ENCODE measurements around the gene KCNJ18. TPM values are rescaled to one million over a fixed set of nuclear protein-coding genes. Genes with fewer than 3 reads are reported as not detected.
"Not testable (repeated sequence)": the region's sequence is repeated elsewhere in the genome, so short reads cannot be mapped to it uniquely, and the experiment has no call there.

Gene KCNJ18
- total RNA-seq, 4 donors from 2014 or later, result not detected

DNA sequence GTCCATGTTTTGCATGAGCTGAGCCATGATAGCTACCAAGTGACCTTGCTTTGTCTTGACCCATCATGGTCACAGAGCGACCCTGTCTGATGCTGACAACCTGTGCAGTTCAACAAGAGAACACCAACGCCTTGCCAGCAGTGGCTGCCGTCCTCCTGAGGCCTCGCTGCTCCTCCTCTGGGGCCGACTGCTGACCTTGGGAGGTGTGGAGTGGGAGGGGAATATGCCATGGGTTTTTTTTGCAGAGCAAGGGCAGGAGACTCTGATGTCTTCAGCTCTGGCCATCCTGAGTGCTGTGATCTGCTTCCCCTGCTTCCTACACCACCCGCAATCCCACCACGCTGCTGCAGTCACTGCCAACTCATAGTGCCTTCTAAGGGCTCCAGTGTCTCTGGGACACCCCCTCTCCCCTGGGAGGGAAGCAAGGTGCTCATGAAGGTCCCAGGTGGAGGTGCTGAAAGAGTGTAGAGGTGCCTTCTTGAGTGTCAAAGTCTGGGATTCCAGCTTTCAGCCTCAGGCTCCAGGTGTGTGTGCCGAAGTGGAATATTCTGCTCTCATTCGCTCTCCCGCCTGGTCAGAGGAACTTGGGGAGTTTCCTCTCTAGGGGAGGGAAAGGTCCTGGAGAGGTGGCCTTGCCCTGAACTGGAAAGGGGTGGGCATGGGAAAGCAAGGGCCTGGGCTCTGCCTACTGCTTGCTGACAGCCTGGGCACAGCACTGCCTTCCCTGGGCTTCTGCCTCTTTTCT, 22.5 kb upstream of the KCNJ18 start:
- ATAC-seq (ENCODE audit: low FRiP score); DNase-seq (ENCODE audit: low spot score): not testable (repeated sequence)

DNA sequence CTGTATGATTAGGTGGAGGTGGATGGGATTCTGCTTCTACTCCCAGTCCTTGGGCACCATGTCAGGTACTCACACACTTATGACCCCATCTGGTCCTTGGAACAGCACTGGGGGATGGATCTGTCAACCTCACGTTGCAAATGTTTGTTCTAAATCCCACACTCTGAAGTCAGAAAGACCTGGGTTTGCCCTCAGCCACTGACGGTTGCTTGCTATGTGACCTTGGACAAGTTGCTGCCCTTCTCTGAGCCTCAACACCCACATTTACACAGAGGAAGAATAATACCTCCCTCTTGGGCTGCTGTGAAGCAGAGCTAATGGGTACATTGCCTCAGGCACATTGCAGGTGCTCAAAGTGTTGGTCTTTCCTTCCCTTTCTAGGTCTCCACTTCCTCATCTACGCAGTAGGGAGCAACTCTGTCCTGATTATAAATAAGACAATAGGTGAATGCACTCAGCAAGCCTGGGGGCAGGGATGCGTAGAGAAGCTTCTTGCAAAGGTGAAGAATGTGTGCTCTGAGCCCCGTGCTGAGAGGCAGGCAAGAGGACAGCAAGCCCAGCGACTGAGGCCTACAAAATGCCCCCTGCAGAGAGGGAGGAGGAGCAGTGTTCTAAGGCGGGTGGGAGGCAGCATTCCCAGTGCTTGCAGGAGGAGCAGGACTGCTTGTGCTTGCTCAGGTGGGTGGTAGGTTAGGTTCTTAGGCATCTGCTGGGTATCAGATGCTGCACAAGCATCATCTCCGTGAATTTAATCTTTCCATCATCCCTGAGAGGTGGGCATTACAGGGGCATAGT, 21.8 kb upstream of the KCNJ18 start:
- DNase-seq (ENCODE audit: low spot score); ATAC-seq (ENCODE audit: low FRiP score): not testable (repeated sequence)

DNA sequence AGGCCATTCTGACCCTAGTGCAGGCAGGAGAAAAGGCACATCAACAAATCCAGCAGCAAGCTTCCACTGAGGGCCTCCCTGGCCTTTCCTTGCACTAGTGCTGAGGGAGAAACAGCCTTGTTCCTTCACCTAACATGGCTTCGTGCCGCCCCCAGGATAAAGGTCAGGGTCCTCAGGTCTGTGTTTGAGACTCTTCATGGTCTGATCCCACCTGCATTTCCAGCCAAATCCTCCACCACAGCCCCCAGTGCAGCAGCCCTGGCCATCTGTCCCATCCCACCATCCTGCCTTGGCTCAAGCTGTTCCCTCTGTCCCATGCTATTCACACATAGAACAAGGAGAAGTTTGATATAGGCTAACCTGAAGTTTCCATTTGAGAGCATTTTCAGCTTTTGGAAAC, 20.9 kb upstream of the KCNJ18 start:
- ATAC-seq (ENCODE audit: low FRiP score); DNase-seq (ENCODE audit: low spot score): not testable (repeated sequence)

DNA sequence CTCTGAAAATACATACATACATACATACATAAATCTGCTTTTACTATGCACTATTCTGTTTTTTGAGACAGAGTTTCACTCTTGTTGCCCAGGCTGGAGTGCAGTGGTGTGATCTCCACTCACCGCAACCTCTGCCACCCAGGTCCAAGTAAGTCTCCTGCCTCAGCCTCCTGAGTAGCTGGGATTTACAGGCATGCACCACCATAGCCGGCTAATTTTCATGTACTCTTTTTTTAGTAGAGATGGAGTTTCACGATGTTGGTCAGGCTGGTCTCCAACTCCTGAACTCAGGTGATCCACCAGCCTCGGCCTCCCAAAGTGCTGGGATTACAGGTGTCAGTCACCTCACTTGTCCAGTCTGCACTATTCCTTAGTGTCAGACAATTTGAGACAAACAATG, 20.5 kb upstream of the KCNJ18 start:
- not testable (repeated sequence) for ATAC-seq (ENCODE audit: low FRiP score); DNase-seq (ENCODE audit: low spot score)

- ATAC-seq (ENCODE audit: low FRiP score); DNase-seq (ENCODE audit: low spot score): not testable (repeated sequence)
Observed at GRCh38 chr17:21673451-21674241, 18.7 kb upstream of the KCNJ18 start.

DNA sequence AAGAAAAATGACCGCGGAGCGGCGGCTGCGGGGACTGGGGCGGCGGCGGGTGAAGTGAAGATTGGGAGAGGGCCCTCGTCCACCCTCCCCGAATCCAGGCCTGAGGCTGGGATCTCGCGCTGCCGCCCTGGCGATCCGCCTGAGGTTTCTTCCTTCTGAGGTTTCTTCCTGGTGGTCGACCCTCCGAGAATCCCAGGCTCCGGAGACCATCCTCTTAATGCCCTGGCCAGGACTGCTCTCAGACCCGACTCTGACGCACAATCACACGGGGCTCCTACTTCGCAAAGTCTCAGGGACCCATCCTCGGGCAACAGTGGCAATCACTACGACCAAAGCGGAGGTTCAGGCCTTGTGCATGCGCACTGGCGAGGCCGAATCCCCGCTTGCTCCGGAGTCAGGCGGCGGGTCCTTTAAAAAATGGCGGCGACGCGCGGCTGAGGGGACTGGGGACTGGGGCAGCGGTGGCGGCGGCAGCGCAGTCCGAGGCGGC, 18.0 kb upstream of the KCNJ18 start:
- DNase-seq (ENCODE audit: low spot score) (no peak), ATAC-seq (ENCODE audit: low FRiP score) (no peak)
- TF ChIP-seq, protein P1, sequence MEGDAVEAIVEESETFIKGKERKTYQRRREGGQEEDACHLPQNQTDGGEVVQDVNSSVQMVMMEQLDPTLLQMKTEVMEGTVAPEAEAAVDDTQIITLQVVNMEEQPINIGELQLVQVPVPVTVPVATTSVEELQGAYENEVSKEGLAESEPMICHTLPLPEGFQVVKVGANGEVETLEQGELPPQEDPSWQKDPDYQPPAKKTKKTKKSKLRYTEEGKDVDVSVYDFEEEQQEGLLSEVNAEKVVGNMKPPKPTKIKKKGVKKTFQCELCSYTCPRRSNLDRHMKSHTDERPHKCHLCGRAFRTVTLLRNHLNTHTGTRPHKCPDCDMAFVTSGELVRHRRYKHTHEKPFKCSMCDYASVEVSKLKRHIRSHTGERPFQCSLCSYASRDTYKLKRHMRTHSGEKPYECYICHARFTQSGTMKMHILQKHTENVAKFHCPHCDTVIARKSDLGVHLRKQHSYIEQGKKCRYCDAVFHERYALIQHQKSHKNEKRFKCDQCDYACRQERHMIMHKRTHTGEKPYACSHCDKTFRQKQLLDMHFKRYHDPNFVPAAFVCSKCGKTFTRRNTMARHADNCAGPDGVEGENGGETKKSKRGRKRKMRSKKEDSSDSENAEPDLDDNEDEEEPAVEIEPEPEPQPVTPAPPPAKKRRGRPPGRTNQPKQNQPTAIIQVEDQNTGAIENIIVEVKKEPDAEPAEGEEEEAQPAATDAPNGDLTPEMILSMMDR (IDR thresholded peaks at IDR 0.05), result no peak

- not testable (repeated sequence) for DNase-seq (ENCODE audit: low spot score); ATAC-seq (ENCODE audit: low FRiP score)
Observed at GRCh38 chr17:21674891-21675738, 17.2 kb upstream of the KCNJ18 start.

- not testable (repeated sequence) for DNase-seq (ENCODE audit: low spot score); ATAC-seq (ENCODE audit: low FRiP score)
Observed at GRCh38 chr17:21675739-21676130, 16.6 kb upstream of the KCNJ18 start.

DNA sequence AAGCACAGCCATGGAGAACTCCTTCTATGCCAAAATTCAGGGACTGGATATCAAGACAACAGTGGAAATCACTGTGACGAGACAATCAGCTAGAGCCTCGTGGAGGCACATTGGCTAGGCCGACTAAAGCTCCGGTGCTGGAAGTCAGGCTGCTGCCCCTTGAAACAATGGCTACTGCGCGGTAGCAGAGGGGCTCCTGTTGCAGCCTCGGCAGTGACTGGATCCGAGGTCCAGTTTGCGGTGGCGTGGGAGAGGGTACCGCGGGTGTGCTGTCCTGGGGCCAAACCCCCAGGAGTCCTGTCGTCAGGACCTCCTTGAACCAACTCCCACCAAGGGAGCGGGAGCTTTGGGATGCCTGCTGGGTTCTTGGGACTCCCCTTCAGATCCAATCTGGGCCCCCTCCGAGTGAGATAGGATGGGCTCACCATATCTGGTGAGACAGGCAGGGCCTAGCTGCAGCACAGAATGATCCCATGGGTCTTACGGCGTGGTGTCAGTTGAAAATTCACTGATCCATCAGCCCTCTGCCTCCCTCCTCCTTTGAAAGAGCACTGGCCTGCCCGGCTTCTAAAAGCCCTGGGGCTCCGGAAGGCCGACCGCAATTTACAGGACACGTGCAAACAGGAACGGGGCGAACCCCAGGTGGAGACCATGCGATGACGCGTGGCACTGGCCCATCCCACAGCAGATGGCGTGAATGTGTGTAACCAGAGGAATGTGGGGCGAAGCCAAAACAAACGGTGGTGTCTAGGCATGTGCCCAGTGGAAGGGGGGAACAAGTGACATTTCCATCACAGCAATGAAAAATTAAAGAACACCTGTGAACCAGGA, 15.8 kb upstream of the KCNJ18 start:
- TF ChIP-seq, protein P1 (IDR thresholded peaks at IDR 0.05), result no peak
- DNase-seq (ENCODE audit: low spot score) (no peak), ATAC-seq (ENCODE audit: low FRiP score) (no peak)

Measured in omental fat pad (tissue), 4 donors.